Nephron (organoid): ENCODE results near the gene RBM39.

ENCODE experiments used
- H3K27ac Mint-ChIP-seq, 3 experiments: 2 replicates each; pipeline ENCODE4 v1.8.0; 2020; ENCODE audit warnings: mixed read lengths in 3 of 3, mild to moderate bottlenecking in 2 of 3, moderate library complexity in 1 of 3
- H3K27me3 Mint-ChIP-seq: 2 replicates; pipeline ENCODE4 v1.8.0; 2021; ENCODE audit warnings: low read depth, mild to moderate bottlenecking, moderate library complexity, mixed read lengths
- H3K36me3 Mint-ChIP-seq: 2 replicates; pipeline ENCODE4 v1.8.0; 2020; ENCODE audit warnings: low read depth, mixed read lengths
- H3K4me1 Mint-ChIP-seq: 2 replicates; pipeline ENCODE4 v1.8.0; 2020; ENCODE audit warnings: mixed read lengths
- H3K4me3 Mint-ChIP-seq, 3 experiments: 2 replicates each; pipeline ENCODE4 v1.8.0; 2020; ENCODE audit warnings: mild to moderate bottlenecking in 3 of 3, mixed read lengths in 3 of 3, moderate library complexity in 2 of 3
- H3K9me3 Mint-ChIP-seq: 2 replicates; pipeline ENCODE4 v1.8.0; 2020; ENCODE audit warnings: mixed read lengths
- CTCF ChIP-seq, 3 experiments: fragments of 200-600 bp; sonication (generic); IDR thresholded peaks; one replicate each; pipeline ENCODE4 v1.5.0; 2021; ENCODE audit warnings: antibody characterized with exemption in 3 of 3; ENCODE audit not compliant: unreplicated experiment in 3 of 3

The RBM39 gene

GRCh38 chr20:35681960-35682359, 60.1 kb downstream of the RBM39 start:
- Mint-ChIP-seq H3K9me3 (no peaks in the 10 kb centered on the region), H3K4me3 (no peak overlapping the region), H3K27ac (no peak overlapping the region), H3K36me3 (peaks cover 9% of the 10 kb centered on the region), H3K27me3 (no peaks in the 10 kb centered on the region), H3K4me1 (no peaks in the 10 kb centered on the region)
- no peak for TF ChIP-seq CTCF (IDR thresholded peaks at IDR 0.05; ENCODE audit: unreplicated experiment in 3 of 3)

DNA sequence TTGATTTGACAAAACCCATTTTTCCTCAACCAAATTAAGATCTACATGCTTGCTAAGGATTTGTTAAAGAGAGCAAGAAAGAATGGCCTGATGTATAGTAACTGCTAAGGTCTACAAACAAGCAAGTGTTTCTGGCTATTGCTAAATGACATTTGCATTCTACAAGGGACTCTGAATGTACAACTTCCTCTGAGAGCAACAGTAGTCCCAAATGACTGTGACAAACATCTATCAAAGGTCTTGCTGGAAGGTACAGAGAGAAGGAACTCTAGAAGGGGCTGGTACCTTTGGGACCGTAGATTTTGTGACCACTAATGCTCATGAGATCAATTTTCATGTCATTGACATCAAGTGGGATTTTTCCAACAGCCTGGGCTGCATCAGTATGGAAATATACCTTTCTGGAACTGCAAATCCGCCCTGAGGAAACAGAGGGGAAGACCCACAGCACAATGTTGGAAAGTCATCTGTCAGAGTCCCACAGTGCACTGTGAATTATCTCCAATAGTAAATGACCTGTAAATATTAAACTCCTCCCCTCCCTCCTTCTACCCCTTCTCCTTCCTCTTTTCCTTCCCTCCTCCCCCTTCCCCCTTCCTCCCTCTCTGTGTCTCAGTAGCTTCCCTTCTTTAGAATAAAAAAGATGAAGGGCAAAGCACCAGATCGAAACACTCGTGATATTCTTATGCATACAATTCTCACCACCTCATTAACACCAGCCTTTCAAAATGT, 61.4 kb downstream of the RBM39 start:
- Mint-ChIP-seq H3K9me3 (no peaks in the 10 kb centered on the region), H3K4me1 (no peaks in the 10 kb centered on the region), H3K27me3 (no peaks in the 10 kb centered on the region), H3K4me3 (no peak overlapping the region), H3K36me3 (no peaks in the 10 kb centered on the region), H3K27ac (no peak overlapping the region)
- no peak for TF ChIP-seq CTCF (IDR thresholded peaks at IDR 0.05; ENCODE audit: unreplicated experiment in 3 of 3)

GRCh38 chr20:35674921-35675320, 67.1 kb downstream of the RBM39 start:
- Mint-ChIP-seq H3K27ac (no peak overlapping the region), H3K27me3 (no peaks in the 10 kb centered on the region), H3K4me3 (no peak overlapping the region), H3K36me3 (peaks cover 22% of the 10 kb centered on the region), H3K9me3 (no peaks in the 10 kb centered on the region), H3K4me1 (no peaks in the 10 kb centered on the region)
- TF ChIP-seq CTCF (IDR thresholded peaks at IDR 0.05; ENCODE audit: unreplicated experiment in 3 of 3) = no peak

- TF ChIP-seq CTCF (IDR thresholded peaks at IDR 0.05; ENCODE audit: unreplicated experiment in 3 of 3) = no peak
- Mint-ChIP-seq H3K27ac (no peak overlapping the region), H3K4me3 (no peak overlapping the region), H3K9me3 (no peaks in the 10 kb centered on the region), H3K36me3 (peaks cover 33% of the 10 kb centered on the region), H3K27me3 (no peaks in the 10 kb centered on the region), H3K4me1 (no peaks in the 10 kb centered on the region)
Observed at GRCh38 chr20:35673884-35674283, 68.2 kb downstream of the RBM39 start.

DNA sequence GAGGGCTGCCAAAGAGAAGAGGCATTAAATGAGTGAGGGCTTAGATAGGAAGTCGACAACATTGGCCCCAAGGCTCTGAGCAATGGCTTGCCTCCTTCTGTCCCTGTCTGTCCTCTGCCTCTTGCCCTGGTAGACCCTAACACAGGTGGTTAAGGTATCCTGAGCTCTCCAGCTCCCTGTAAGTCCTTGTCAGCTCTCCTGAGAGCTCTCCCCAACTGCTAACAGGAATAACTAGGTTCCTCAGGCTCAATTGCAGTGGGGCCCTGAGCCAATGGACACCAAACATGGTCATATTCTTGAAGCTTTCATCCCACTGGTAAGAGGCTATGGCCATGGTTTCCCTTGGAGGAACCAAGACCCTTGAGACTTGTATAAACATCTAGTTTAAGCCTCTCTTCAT, 72.4 kb downstream of the RBM39 start:
- no peak overlapping the region for H3K27ac Mint-ChIP-seq
- peaks cover 4% of the 10 kb centered on the region for H3K4me1 Mint-ChIP-seq
- no peaks in the 10 kb centered on the region for H3K27me3 Mint-ChIP-seq
- H3K4me3 Mint-ChIP-seq = no peak overlapping the region
- peaks cover 42% of the 10 kb centered on the region for H3K36me3 Mint-ChIP-seq
- no peak for TF ChIP-seq CTCF (IDR thresholded peaks at IDR 0.05; ENCODE audit: unreplicated experiment in 3 of 3)
- H3K9me3 Mint-ChIP-seq = no peaks in the 10 kb centered on the region

GRCh38 chr20:35669221-35669620, 72.8 kb downstream of the RBM39 start:
- no peak for TF ChIP-seq CTCF (IDR thresholded peaks at IDR 0.05; ENCODE audit: unreplicated experiment in 3 of 3)
- Mint-ChIP-seq H3K36me3 (peaks cover 42% of the 10 kb centered on the region), H3K27me3 (peaks cover 2% of the 10 kb centered on the region)

More at GRCh38 chr20:35669221-35669620, 72.8 kb downstream of the RBM39 start:
- peaks cover 4% of the 10 kb centered on the region for H3K4me1 Mint-ChIP-seq
- no peaks in the 10 kb centered on the region for H3K9me3 Mint-ChIP-seq
- no peak overlapping the region for H3K4me3 Mint-ChIP-seq
- no peak overlapping the region for H3K27ac Mint-ChIP-seq
